KMS-11 (cell line): ENCODE results near the gene MASP2.

Experiments
- H2AFZ ChIP-seq: fragments of 200-600 bp; sonication (generic); 2 replicates; pipeline ENCODE4 v1.6.1; 2016; ENCODE audit warnings: antibody characterized with exemption, mixed run types, low read depth
- H3K27ac ChIP-seq: fragments of 200-600 bp; sonication (generic); 2 replicates; pipeline ENCODE4 v1.6.1; 2016; ENCODE audit warnings: mild to moderate bottlenecking, mixed run types
- H3K27me3 ChIP-seq: fragments of 200-600 bp; sonication (generic); 2 replicates; pipeline ENCODE4 v1.6.1; 2017; ENCODE audit warnings: mild to moderate bottlenecking, low read depth, mixed run types, moderate library complexity; ENCODE audit not compliant: insufficient read depth
- H3K36me3 ChIP-seq: fragments of 200-600 bp; sonication (generic); 2 replicates; pipeline ENCODE4 v1.6.1; 2017; ENCODE audit warnings: mild to moderate bottlenecking, mixed run types; ENCODE audit not compliant: insufficient read depth
- H3K4me1 ChIP-seq: fragments of 200-600 bp; sonication (generic); 2 replicates; pipeline ENCODE4 v1.6.1; 2016; ENCODE audit warnings: mild to moderate bottlenecking, low read depth, mixed run types; ENCODE audit not compliant: poor library complexity, severe bottlenecking
- H3K4me2 ChIP-seq: fragments of 200-600 bp; sonication (generic); 2 replicates; pipeline ENCODE4 v1.7.0; 2016; ENCODE audit warnings: mild to moderate bottlenecking, mixed run types
- H3K4me3 ChIP-seq: fragments of 200-600 bp; sonication (generic); IDR thresholded peaks from 2 replicates; pipeline ENCODE4 v1.6.1; 2017; ENCODE audit warnings: low read depth, low read length, mixed read lengths; ENCODE audit not compliant: insufficient read depth
- H3K79me2 ChIP-seq: fragments of 200-600 bp; sonication (generic); 2 replicates; pipeline ENCODE4 v1.6.1; 2016; ENCODE audit warnings: low read depth, mixed run types; ENCODE audit not compliant: insufficient read depth
- H3K9ac ChIP-seq: fragments of 200-600 bp; sonication (generic); 2 replicates; pipeline ENCODE4 v1.6.1; 2016; ENCODE audit warnings: mild to moderate bottlenecking, mixed run types
- H4K20me1 ChIP-seq: fragments of 200-600 bp; sonication (generic); 2 replicates; pipeline ENCODE4 v1.6.1; 2016; ENCODE audit warnings: mild to moderate bottlenecking, mixed run types; ENCODE audit not compliant: insufficient read depth
- CTCF ChIP-seq: fragments of 200-600 bp; sonication (generic); conservative IDR thresholded peaks from 2 replicates; pipeline ENCODE4 v1.6.1; 2017; ENCODE audit warnings: low read depth, mild to moderate bottlenecking, antibody characterized with exemption, low read length, moderate library complexity, mixed read lengths

The MASP2 gene

GRCh38 chr1:11055676-11056075 lies 8.6 kb upstream of the MASP2 start:
- H3K9ac ChIP-seq = no peak overlapping the region
- H3K4me3 ChIP-seq = no peak overlapping the region
- no peak overlapping the region for H3K27ac ChIP-seq
- H2AFZ ChIP-seq = no peak overlapping the region
- peaks cover 11% of the 10 kb centered on the region for H3K4me1 ChIP-seq
- no peak overlapping the region for H3K4me2 ChIP-seq
- TF ChIP-seq CTCF = no peak
- peaks cover 12% of the 10 kb centered on the region; the same call in 1 of the 2 replicates for H3K36me3 ChIP-seq
- no peaks in the 10 kb centered on the region for H4K20me1 ChIP-seq
- H3K27me3 ChIP-seq = no peaks in the 10 kb centered on the region
- peaks cover 26% of the 10 kb centered on the region for H3K79me2 ChIP-seq

GRCh38 chr1:11054666-11055065 lies 7.6 kb upstream of the MASP2 start:
- Histone ChIP-seq H2AFZ (no peak overlapping the region), H3K79me2 (peaks cover 21% of the 10 kb centered on the region), H3K36me3 (peaks cover 12% of the 10 kb centered on the region; the same call in 1 of the 2 replicates), H4K20me1 (no peaks in the 10 kb centered on the region), H3K27me3 (no peaks in the 10 kb centered on the region), H3K4me1 (peaks cover 11% of the 10 kb centered on the region), H3K4me3 (no peak overlapping the region), H3K4me2 (no peak overlapping the region), H3K27ac (no peak overlapping the region), H3K9ac (no peak overlapping the region)
- TF ChIP-seq CTCF = no peak

GRCh38 chr1:11054181-11054580 lies 7.1 kb upstream of the MASP2 start:
- no peak for TF ChIP-seq CTCF
- H3K27me3 ChIP-seq = no peaks in the 10 kb centered on the region
- H3K4me3 ChIP-seq = no peak overlapping the region
- H4K20me1 ChIP-seq = no peaks in the 10 kb centered on the region
- no peak overlapping the region for H2AFZ ChIP-seq
- H3K4me1 ChIP-seq = peaks cover 11% of the 10 kb centered on the region
- H3K4me2 ChIP-seq = no peak overlapping the region
- H3K9ac ChIP-seq = no peak overlapping the region
- peaks cover 16% of the 10 kb centered on the region for H3K79me2 ChIP-seq
- peaks cover 12% of the 10 kb centered on the region; the same call in 1 of the 2 replicates for H3K36me3 ChIP-seq
- no peak overlapping the region for H3K27ac ChIP-seq

GRCh38 chr1:11053758-11054137 lies 6.7 kb upstream of the MASP2 start:
- no peaks in the 10 kb centered on the region for H3K27me3 ChIP-seq
- no peak overlapping the region for H3K4me2 ChIP-seq
- peaks cover 12% of the 10 kb centered on the region; the same call in 1 of the 2 replicates for H3K36me3 ChIP-seq

More at GRCh38 chr1:11053758-11054137, 6.7 kb upstream of the MASP2 start:
- Histone ChIP-seq H3K9ac (no peak overlapping the region), H3K4me1 (peaks cover 11% of the 10 kb centered on the region), H3K27ac (no peak overlapping the region), H3K4me3 (no peak overlapping the region), H3K79me2 (peaks cover 12% of the 10 kb centered on the region), H4K20me1 (no peaks in the 10 kb centered on the region), H2AFZ (no peak overlapping the region)
- no peak for TF ChIP-seq CTCF
